Prostate gland (tissue), 2 donors: ENCODE results near the gene ZNF273.

Experiments
- CTCF ChIP-seq, 4 experiments: fragments of 200-600 bp in 2 of 4; fragments of 450-650 bp in 2 of 4; sonication (generic) in 2 of 4; IDR thresholded peaks; 1 replicate in 3 of 4; 2 replicates in 1 of 4; pipeline ENCODE4 v1.5.1; 2016 to 2019; ENCODE audit warnings: antibody characterized with exemption in 4 of 4, mild to moderate bottlenecking in 2 of 4, moderate library complexity in 2 of 4
- POLR2A ChIP-seq: fragments of 450-650 bp; IDR thresholded peaks from one replicate; pipeline ENCODE4 v1.6.1; 2016; ENCODE audit warnings: antibody characterized with exemption, mild to moderate bottlenecking
- POLR2AphosphoS5 ChIP-seq: sonication (generic); formaldehyde crosslinking; IDR thresholded peaks from one replicate; pipeline ENCODE4 v1.6.1; 2017; ENCODE audit warnings: antibody characterized with exemption

- TF ChIP-seq CTCF (IDR thresholded peaks at IDR 0.05) (no peak), POLR2A (no peak), POLR2AphosphoS5 (no peak)
Observed at GRCh38 chr7:64887756-64888508, 15.1 kb upstream of the ZNF273 start.
